HAP-1 (cell line): ENCODE measurements around the gene TRMT61A.
"Not testable (repeated sequence)": the region's sequence is repeated elsewhere in the genome, so short reads cannot be mapped to it uniquely, and the experiment has no call there.

Source experiments
- DNase-seq, 2 experiments: peaks; one replicate each; pipeline ENCODE4 v3.0.0-alpha.2; 2016 to 2020; ENCODE audit warnings: low spot score in 2 of 2
- H3K27me3 ChIP-seq: fragments of 250-450 bp; sonication (Bioruptor Pico); 2 replicates; pipeline ENCODE4 v1.5.1; 2020; ENCODE audit warnings: low read depth, mild to moderate bottlenecking, moderate library complexity
- H3K36me3 ChIP-seq: fragments of 250-450 bp; sonication (Bioruptor Pico); replicated peaks from 2 replicates; pipeline ENCODE4 v1.5.1; 2020; ENCODE audit warnings: mild to moderate bottlenecking
- H3K4me1 ChIP-seq: fragments of 250-450 bp; sonication (Bioruptor Pico); 2 replicates; pipeline ENCODE4 v1.5.1; 2020; ENCODE audit warnings: mild to moderate bottlenecking
- H3K4me3 ChIP-seq: fragments of 250-450 bp; sonication (Bioruptor Pico); 2 replicates; pipeline ENCODE4 v1.5.1; 2020; ENCODE audit warnings: mild to moderate bottlenecking, moderate library complexity
- H3K9me3 ChIP-seq: fragments of 250-450 bp; sonication (Bioruptor Pico); 2 replicates; pipeline ENCODE4 v1.5.1; 2020; ENCODE audit warnings: mild to moderate bottlenecking, moderate library complexity
- in situ Hi-C: fragments of 300-500 bp; cut with MboI; formaldehyde crosslinking; loops from 3 replicates; pipeline ENCODE4 v1.14.3; 2020; ENCODE audit warnings: low sequenced_read_pairs, inconsistent platforms, mixed read lengths

TRMT61A gene

GRCh38 chr14:103522649-103523574, 6.1 kb upstream of the TRMT61A start, which contains the start of gene CKB:
TSS of gene CKB (minus strand) at chr14:103522830. CDS start at chr14:103522493, 337 bp downstream.
- in situ Hi-C loops: no loop called here
- no peaks in the 10 kb centered on the region for H3K9me3 ChIP-seq
- H3K4me1 ChIP-seq: peaks cover 4% of the 10 kb centered on the region; the same call in 1 of the 2 replicates
- peak within 1 kb of the TSS; percentile 75 for H3K4me3 ChIP-seq
- DNase-seq: peak; percentile 56 to 85
- no peaks in the 10 kb centered on the region for H3K27me3 ChIP-seq
- peaks cover 29% of the 10 kb centered on the region for H3K36me3 ChIP-seq

GRCh38 chr14:103523575-103523954, 5.4 kb upstream of the TRMT61A start:
- Histone ChIP-seq H3K27me3 (no peaks in the 10 kb centered on the region), H3K4me3 (no peak overlapping the region), H3K36me3 (peaks cover 25% of the 10 kb centered on the region), H3K9me3 (no peaks in the 10 kb centered on the region), H3K4me1 (peaks cover 11% of the 10 kb centered on the region)
- DNase-seq: no peak
- in situ Hi-C loops: no loop called here

- peaks cover 12% of the 10 kb centered on the region for H3K4me1 ChIP-seq
- in situ Hi-C loops: no loop called here
- H3K36me3 ChIP-seq: peaks cover 18% of the 10 kb centered on the region
- no peaks in the 10 kb centered on the region for H3K9me3 ChIP-seq
- DNase-seq: no peak
- no peak overlapping the region for H3K4me3 ChIP-seq
- no peaks in the 10 kb centered on the region for H3K27me3 ChIP-seq
These were observed 4.7 kb upstream of the TRMT61A start for GRCh38 chr14:103524002-103524935.

- DNase-seq, H3K9me3 ChIP-seq, H3K4me3 ChIP-seq, H3K36me3 ChIP-seq, H3K27me3 ChIP-seq, in situ Hi-C loops: not testable (repeated sequence)
- peaks cover 19% of the 10 kb centered on the region for H3K4me1 ChIP-seq
These were observed 3.4 kb upstream of the TRMT61A start for GRCh38 chr14:103525430-103526246.

- no peak for DNase-seq
- H3K4me3 ChIP-seq: no peak overlapping the region
- no peaks in the 10 kb centered on the region for H3K9me3 ChIP-seq
- peaks cover 11% of the 10 kb centered on the region for H3K36me3 ChIP-seq
- H3K4me1 ChIP-seq: peaks cover 19% of the 10 kb centered on the region
- in situ Hi-C loops: no loop called here
- H3K27me3 ChIP-seq: no peaks in the 10 kb centered on the region
These were observed 2.6 kb upstream of the TRMT61A start for GRCh38 chr14:103526247-103526913.

GRCh38 chr14:103526914-103527248, 2.1 kb upstream of the TRMT61A start:
- DNase-seq: no peak
- H3K9me3 ChIP-seq: no peaks in the 10 kb centered on the region
- no peak overlapping the region for H3K4me3 ChIP-seq
- peaks cover 11% of the 10 kb centered on the region for H3K36me3 ChIP-seq
- H3K27me3 ChIP-seq: no peaks in the 10 kb centered on the region
- in situ Hi-C loops: no loop called here
- H3K4me1 ChIP-seq: peaks cover 19% of the 10 kb centered on the region

- H3K4me1 ChIP-seq: peaks cover 19% of the 10 kb centered on the region
- in situ Hi-C loops: no loop called here
- peaks cover 16% of the 10 kb centered on the region for H3K36me3 ChIP-seq
- H3K4me3 ChIP-seq: no peak overlapping the region
- H3K9me3 ChIP-seq: no peaks in the 10 kb centered on the region
- H3K27me3 ChIP-seq: no peaks in the 10 kb centered on the region
- DNase-seq: no peak
These were observed 1.4 kb upstream of the TRMT61A start for GRCh38 chr14:103527408-103528145.

DNA sequence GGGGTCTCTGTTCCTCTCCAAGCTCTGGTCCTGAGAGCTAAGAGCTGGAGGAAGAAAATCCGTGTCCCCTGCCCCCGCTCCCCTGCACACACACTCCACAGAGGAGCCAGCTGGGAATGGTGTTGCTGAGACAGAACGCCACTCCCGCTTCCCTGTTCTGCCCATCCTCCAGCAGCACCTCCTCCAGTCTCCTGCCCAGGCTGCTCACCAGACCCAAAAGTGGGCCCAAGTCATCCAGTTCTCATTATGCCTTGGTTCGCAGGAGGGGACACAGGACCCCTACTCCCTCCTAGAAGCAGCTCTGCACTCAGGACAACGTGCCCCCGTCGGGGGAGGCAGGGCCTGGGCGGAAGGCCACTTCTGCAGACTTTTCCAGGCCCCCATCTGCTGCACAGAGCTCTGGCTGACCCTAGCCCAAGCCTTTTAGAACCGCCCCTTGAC, 830 bp upstream of the TRMT61A start:
- in situ Hi-C loops: no loop called here
- Histone ChIP-seq H3K36me3 (peaks cover 21% of the 10 kb centered on the region), H3K9me3 (no peaks in the 10 kb centered on the region), H3K4me1 (peaks cover 16% of the 10 kb centered on the region), H3K27me3 (no peaks in the 10 kb centered on the region), H3K4me3 (peak overlapping the region; percentile 82)
- no peak for DNase-seq

DNA sequence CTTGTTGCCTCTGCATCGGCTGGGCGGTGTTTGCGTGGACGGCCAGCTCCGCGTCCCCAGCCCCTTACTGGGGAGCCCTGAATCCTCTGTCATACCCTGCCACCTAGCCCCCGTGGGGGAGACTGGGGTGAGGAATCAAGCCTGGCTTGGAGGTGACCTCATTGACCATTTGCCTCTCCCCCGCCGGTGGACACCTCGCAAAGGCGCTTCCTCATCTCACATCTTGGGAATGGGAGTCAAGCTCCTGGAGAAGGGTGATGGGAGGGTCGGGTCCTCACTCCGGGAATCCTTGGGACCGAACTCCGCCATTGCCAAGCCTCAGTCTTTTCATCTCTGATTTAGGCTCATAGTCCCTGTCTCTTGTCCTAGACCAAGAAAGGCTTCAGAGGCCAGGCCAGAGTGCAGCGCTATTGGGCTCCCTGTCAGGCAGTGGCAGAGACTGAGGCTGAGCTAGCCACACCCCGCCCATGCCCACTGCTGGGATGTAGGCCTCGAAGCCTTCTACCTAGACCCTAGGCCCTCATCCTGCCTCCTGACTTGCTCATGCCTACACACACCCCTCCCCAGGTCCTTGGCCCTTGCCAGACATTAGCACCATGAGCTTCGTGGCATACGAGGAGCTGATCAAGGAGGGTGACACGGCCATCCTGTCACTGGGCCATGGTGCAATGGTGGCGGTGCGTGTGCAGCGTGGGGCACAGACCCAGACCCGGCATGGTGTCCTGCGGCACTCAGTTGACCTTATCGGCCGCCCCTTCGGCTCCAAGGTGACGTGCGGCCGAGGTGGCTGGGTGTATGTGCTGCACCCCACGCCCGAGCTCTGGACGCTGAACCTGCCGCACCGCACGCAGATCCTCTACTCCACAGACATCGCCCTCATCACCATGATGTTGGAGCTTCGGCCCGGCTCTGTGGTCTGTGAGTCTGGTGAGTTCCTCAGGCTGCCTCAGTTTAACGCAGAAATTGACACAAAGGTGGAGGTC, 678 bp downstream of the TRMT61A start:
- Histone ChIP-seq H3K9me3 (no peaks in the 10 kb centered on the region), H3K4me3 (peak overlapping the region; percentile 82), H3K27me3 (no peaks in the 10 kb centered on the region), H3K36me3 (peaks cover 28% of the 10 kb centered on the region), H3K4me1 (peaks cover 16% of the 10 kb centered on the region)
- in situ Hi-C loops: no loop called here
- DNase-seq: no peak

DNA sequence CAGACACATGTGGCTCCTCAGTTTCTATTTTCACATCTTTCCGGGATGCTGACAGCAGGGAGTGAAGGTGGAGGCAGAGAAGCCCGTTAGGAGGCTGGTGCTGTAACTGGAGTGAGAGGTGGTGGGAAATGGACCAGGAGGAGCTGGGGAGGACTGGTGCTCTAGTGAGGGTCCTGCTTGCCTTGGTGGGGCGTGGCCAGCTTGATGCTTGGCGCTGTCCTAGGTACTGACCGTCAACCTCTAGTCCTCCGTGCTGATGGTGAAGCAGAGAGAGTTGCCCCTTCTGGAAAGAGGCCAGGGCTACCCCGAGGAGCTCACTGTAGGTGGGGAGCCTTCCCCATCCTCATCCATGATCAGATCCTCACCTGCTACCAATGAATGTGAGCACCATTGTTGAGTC, 1.4 kb downstream of the TRMT61A start:
- DNase-seq: peak in 1 of 2 experiments; percentile 69
- in situ Hi-C loops: no loop called here
- Histone ChIP-seq H3K4me1 (peaks cover 16% of the 10 kb centered on the region), H3K36me3 (peaks cover 28% of the 10 kb centered on the region), H3K27me3 (no peaks in the 10 kb centered on the region), H3K9me3 (no peaks in the 10 kb centered on the region), H3K4me3 (peak overlapping the region; percentile 82)

DNA sequence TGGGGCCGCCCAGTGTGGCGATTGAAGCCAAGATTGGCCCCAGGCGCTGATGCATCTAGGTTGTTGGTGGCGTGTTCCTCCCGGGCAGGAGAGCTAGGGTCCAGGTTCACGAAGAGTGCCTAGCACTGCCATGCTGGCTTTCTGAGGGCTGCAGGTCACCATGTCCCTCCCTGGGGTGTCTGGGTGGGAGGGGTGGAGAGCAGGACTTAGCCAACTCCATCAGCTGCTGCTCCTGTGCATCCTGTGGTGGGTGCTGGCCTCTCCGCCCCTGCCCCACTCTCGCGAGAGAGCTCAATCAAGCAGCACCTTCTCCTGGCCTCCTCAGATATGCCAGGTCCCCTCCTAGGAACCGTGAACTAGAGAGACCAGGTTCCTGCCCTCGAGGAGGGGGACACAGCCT, 1.8 kb downstream of the TRMT61A start:
- no peak overlapping the region for H3K4me3 ChIP-seq
- H3K27me3 ChIP-seq: no peaks in the 10 kb centered on the region
- DNase-seq: no peak
- peaks cover 16% of the 10 kb centered on the region for H3K4me1 ChIP-seq
- no peaks in the 10 kb centered on the region for H3K9me3 ChIP-seq
- peaks cover 28% of the 10 kb centered on the region for H3K36me3 ChIP-seq
- in situ Hi-C loops: no loop called here
